Inflammatory macrophage treated with lipopolysaccharide for 4 hours (primary cell): Measurements from ENCODE around the gene HOXB1.

Experiments used
- DNase-seq: peaks from one replicate; pipeline ENCODE4 v3.0.0-alpha.2; 2020

The HOXB1 gene

DNA sequence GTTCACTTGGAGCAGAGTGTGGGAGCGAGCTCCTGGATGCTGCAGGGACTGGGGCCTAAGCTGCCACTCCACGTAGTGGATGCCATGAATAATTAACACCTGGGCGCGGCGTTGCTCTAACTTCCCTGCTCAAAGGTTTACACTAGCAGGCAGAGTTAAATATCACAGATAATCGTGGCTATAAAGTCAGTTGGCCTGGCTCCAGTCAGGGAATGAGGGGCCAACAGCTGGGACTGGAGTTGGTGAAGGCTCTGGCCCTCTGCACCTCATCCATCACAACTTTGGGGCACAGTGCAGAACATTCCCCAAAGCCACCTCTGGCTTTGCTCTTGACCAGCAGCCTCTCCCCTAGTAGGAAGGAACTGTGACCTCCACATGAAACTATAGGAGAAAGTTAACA lies 36.4 kb upstream of the HOXB1 start:
- no peak for DNase-seq

DNA sequence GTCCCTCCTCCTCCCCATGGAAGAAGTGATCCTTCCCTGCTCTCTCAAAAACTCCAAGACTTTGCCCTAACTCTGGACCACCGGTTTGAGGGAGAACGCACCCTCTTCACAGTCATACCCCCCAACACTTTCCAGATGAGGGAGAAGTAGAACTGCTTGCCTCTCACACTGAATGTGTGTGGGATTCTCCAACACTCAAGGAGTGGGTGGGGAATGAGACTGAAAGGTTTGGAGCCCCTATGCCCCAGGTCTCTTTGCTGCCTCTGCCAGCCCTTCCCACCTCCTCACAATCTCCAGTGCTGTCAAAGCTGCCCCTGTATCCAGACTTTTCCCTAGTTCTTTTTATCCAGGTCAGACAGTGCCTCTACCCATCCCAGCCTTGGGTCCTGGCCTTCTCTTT lies 35.9 kb upstream of the HOXB1 start:
- DNase-seq = no peak

DNA sequence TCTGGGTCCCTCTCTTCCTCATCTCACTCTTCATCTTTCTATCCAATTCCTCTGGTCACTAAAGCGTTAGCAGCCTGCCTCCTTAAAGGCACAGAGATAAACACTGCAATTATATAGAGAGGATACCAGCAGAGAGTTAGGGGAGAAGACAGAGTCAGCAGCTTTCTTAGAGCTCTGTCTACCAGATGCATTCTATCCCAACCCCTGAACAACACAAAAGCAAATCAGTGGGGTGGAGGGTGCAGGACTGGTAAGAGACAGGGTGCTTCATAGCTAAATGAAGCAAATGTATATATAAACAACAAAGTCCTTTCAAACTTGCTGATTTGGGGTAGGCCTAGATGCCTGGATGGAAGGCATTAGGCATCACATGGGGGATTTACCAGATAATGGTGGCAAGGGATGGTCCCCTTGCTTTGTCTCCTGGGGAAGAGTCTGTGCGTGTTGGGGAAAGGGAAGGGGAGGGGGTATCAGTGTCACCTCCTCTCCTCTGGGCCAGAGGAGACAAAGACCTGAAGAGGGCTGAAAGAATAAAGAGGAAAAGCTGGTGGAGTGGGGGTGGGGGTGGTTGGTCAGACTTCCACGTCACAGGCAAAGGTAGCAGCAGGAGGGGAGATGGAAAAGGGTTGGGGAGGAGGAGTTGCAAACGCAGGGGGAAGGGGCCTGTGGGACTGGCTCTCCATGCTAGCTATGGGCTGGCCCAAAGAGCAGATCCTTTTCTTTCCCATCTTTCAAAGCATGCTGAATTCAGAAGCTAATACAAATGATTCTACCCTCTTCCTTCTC lies 35.3 kb upstream of the HOXB1 start:
- no peak for DNase-seq

DNA sequence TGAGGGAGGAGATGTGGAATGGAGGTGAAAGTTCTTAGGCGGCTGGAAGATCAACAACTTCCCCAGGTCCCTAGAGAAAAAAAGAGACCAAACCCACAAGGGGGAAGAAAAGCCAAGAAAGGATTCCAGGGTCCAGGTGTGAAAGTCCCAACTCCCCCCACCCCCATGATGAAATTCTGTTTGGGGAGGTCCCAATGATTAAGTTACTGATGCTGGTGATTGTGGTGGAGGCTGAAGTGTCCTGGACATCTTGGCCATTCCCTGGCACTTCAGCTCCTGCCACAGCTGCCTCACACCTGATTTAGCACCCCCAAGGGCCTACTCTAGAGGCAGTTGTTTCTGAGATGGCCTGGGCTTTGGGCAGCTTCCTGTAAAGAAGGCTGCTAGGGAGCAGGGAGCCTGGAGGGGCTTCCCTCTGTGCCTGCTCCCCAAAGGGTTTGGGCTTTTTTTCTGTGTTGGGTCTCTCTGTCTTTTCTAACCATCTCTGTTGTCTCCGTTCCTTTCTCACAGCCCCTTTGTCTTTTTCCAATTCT lies 34.3 kb upstream of the HOXB1 start:
- no peak for DNase-seq

DNA sequence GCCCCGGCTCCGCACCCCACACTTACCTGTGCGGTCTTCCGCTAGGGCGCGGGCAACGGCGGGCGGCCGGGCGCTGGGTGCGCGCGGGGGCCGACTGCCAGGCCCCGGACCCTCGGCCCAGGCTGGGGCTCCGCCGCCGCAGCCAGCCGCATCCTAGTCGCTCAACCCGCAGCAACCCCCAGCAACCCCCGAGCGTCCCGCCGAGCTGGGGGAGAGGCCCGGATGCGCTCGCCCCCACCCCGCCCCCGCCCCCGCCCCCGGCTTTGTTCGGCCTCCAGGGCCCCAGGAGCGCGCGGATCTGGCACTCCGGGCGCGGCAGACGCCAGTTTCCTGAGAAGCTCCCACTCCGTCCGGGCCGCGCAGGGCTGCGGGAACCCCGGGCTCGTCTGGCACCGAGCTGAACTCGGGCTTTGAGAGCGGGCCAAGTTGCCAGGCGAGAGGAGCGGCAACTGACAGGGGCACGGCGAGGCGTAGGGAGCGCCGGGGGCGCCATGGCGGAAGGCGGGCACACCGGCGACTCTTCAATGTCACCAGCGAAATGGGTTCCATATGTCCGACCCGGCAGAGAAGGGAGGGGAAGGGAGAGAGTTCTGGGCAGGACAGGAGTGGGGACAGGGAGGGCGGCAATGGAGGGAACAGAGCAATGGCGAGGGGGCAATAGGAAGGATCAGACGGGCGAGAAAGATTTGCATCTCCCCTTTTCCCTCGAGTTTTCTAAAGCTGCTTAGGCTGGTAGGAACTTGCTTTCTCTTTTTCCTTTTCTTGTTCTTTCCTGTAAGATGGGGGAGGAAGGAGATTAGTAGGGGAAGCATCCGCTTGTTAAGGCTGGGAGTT lies 33.6 kb upstream of the HOXB1 start:
- DNase-seq = no peak

DNA sequence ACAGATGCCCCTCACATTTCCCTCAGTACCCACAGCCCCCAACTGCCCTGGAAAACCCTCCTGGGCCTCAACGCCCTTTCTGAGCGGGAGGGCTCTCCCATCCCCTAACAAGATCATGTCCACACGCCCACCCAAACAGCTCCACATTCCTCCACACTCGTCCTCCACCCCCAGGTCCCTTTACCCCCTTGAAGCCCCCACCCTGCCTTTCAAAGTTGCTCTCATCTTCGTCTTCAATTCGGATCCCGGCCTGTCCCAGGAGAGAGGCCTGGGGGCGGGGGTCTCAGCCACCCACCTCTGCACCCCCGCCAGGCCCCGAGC lies 33.0 kb upstream of the HOXB1 start:
- DNase-seq = no peak

DNA sequence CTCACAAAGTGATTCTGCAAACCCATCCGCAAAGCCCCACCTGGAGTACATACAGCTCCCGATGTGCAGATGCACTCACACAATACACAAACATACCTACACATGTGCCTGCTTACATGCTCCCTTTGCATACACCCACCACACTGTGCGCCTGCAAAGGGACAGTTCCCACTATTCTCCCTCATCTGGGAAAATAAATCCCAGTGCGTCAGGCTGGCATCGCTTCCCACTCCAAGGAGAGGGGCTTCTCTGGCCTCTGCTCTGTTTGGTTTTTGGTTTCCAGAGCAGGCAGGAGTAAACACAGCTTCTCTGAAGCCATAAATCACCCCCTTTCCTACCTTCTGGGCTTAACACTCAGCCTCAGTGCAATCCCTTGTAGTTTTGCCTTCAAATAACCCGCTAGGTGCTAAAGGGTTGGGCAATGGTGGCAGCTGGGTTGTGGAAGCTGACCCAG lies 32.6 kb upstream of the HOXB1 start:
- DNase-seq = no peak

DNA sequence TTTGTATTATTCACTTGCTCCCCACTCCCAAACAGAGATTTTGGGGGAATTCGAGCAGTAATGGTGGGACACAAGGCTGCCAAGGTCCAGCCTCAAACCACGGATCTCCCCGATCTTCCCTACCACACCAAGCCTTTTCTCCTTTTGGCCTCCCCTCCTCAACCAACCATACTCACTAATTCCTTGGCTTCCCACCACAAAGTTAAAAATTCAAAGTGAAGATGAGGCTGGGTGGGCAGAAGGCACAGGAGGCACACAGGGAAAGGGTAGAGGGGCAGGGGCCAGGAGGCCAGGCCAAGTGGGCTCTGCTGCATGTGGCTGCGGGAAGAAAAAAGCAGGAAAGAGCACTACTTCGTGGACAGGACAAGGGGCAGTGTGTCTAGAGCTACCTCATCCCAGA lies 32.1 kb upstream of the HOXB1 start:
- no peak for DNase-seq

DNA sequence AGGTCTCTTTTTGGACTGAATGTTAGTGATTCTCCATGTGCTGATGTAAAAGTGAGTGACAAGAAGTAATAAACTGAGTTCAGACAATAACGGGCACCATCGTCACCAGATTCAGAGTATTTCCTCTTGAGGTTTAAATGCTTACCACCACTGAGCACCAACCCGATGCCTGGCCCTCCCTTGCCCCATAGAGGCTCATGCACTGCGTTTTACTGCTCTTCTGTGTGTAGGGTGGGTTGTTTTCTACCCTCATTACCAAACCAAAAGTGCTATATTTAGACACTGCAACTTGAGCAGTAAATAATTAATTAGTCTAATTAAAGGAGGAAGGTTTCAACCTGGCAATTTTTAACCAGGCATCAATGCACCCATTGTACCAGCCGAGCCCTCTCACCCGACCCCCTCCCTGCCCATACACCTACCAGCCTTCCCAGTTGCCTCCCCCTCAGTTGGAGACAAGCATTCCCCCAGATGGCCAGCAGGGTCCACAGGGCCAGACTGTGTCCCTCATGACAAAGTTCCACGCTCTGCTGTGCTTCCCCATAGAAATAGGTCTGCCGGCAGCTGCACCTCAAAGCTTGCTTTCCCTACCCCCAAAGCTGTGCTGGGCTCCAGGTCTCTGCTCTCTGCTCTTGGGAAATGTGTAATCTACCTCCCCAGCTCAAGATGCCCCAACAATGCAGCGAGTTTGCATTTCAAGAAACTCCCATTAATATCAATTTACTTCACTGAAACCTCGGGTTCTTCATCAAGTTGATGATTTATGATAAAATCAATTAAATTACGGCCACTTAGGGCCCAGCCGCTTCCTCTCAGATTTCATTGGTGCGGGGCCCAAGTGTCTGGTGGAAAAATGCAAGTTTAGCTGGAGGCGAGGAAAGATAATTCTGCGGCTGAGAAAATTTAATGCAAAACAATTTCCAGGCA lies 31.3 kb upstream of the HOXB1 start:
- DNase-seq = no peak

DNA sequence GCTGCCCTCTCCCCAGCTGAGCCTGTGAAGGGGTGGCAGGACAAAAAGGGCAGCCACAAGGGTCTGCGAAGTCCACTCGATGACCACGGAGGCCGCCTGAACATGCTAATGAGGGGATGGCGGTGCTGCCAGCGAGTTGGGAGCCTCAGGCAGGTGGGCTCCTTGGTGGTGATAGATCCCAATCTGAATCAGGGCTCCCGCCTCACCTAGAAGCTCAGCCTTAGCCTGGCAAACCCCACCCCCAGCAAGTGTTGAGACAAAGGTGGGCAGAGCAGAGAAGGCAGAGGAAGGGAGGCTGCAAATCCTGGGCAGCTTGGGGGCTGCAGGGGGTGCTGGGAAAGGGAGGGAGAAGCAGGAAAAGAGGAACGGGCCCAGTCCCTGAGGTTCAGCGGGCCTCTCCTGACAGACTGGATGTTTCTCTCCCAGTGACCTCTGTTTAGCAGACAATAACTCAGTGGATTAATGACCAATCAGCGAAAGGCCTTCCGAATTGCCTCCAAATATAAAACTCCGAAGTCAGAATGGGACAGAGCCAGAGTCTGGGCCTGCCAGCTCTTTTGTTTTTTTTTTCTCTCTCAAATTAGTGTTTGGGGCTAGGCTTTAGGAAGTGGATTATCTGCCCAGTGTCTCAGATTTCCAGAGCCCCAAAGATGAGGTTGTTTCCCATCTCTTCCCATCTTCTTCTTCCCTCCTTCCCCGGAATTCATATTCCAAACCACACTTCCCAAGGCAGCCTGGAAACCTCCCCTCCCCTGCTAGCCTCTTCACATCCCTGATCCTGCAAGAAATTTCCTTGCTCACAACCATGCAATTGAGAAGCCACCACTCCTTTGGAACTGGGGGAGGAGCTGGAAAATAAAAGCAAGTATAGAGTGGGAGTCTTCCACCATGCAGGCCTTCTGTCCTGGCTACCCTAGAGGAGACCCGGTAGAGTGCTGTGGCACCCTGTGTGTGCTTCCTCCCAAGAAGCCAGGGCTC lies 29.3 kb upstream of the HOXB1 start:
- DNase-seq = no peak

DNA sequence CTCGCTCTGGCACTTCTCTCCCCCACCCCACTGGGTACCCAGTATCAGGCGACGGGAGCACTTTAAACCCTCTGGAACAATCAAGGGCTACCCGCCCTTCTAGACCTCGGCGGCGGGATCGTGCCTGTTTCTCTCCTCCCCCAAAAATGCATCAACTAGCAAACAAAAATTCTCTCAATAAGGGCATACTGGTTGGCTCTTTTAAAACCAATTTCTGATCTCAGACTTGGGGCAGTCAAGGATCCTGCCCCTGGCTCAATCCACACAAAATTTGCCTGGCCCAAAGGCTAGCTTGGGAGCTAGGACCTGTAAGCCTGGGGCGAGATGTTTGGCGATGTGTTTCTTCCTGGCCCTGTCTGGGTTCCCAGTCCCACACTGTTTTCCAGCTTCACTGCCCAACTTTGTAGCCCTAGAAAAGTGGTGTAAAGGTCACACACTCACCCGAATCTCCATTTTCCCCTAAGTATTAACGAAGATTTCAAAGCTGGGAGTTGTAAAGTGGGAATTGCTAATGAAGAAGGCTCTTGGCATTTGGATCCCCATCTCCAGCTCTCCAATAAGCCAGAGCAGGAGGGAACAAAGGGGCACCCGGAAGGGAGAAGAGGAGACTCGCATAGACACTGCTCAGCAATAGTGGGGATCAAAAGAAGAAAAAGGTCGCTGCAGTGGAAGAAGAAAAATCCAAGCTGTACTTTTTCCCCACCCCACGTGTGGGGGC lies 28.5 kb upstream of the HOXB1 start:
- no peak for DNase-seq

DNA sequence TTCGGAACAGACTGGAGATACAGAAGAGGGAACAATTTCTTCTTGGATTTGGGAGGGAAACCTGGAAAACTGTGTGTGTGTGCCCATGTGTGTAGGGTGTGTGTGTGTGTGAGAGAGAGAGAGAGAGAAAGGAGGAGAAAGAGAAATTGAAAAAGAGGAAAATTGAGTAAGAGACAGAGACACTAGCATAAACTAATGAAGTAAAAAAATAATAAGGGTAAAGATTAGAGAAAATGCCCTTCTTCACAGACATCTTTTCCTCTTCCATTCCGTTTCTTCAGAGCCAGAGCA lies 28.0 kb upstream of the HOXB1 start:
- DNase-seq = no peak

DNA sequence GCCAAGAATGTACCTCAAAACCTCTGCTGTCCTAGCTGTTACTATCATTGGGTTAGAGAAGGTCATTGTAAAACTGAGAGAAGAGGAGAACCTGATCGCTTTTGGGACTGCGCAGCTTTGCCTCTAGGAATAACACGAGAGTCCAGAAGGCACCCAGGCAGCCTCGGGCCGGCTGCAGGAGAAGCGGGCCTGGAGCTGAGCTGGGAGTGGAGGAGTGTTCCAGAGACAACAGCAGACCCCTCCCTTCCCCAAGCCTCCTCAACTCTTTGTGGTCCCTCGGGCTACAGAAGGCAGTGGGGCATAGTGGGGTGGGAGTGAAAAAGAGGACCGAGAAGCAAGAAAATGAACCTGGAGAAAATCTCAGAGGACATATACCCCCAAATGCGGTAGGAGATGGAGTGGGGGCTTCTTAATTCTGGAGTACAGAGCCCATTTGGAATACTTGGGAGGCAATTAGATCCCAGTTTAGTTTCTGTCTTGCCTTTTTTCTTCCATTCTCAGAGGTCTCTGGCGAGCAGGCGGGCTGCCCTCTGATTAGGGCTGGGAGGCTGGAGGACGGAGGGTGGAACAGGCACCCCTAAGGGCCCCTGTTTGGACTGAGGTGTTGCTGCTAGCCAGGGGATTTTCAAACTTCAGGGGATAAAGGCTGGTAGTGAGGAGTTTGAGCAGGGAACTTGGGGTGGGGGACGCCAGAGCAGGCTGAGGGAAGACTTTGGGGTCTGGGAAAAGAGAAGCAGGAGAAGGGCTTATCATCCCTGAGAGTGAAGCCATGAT lies 27.4 kb upstream of the HOXB1 start:
- no peak for DNase-seq

DNA sequence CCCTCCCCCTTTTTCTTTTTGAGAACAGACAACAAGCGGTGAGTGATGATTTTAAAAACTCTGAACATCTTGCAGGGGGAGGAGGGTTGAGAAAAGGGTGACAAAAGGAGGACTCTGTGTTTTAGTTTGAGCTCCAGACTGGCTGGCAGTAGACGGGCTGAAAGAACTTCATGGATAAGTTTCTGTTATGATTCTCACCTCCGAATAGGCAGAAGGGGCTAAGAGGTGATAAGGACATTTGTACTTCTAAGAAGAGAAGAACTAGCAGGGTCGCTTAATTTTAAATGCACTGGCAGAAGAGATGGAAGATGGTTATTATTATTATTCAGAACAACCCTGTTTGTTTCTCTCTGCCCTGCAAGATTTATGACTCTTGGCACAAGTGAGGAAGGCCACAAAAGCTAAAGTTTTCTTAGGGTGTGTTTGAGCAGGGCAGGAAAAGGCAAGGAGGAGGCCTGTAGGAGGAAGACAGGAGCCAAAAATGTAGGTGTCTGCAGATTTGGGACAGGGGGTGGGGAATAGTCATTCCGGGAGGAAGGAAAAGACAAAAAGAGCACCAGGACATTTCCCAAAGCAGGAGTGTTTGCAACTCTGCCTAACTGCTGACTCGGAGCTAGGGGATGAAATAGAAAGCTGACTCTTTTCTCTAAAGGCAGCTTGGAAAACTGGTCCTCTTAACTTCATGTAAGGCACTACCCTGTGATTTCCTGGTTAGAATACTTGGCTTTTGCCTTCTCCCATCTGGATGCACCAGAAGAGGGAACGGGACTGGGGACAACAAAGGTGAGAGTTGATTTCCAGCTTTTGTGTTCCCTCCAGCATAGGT lies 26.0 kb upstream of the HOXB1 start:
- DNase-seq = no peak

DNA sequence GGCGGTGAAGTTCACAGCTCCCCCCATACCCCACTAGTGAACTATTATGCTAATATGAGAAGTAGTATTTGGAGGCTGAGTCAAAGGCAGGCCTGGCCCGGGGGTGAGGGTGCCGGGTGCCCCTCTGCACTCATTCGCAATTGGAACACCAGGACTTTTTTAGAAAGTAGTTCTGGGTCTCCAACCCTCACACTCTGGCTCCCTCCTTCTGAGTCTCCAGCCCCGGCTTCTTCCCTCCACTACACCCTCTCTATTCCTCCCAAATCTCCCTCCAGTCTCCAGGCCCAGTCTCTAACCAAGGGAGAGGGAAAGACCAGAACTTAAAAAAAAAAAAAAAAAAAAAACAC lies 25.4 kb upstream of the HOXB1 start:
- no peak for DNase-seq

DNA sequence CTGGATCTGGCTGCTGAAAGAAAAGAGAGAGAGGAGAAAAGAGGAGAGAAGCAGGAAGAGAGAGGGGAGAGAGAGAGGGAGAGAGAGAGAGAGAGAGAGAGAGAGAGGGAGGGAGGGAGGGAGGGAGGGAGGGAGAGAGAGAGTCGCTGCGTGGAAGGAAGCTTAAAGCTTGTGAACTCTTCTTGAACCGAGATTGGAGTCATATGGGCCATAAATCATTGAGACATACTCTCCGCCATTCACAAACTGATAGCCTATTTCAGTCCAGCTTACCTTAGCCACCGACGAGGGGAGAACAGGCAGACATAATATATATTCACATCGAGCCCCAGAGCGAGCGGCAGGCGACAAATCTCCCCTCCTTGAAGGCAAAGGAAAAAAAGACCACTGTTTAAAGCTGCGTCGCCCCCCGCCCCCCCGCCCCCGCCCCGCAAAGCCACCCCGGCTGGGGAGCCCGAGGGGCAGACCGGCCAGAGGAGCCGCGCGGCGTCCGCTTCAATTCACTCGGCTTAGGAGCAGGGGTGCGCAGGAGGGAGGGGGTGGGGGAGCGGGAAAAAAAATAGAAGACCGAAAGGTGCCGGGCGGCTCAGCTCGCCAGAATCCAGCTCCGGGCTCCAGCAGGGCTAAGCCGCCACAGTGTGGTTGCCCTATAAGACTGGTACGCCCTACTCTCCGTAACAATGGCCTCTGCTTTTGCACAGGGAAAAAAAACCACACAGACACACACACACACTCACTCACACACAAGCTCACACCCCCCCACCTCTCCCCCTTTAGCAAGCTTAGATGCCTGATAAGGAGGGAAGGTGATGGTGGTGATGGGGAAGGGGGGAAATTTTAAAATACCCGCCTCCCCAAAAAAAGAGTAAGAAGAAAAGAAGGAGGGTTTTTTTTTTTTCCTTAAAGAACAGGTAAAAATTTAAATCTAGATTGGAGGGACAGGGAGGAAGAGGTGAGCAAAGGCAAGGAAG lies 24.7 kb upstream of the HOXB1 start:
- no peak for DNase-seq

DNA sequence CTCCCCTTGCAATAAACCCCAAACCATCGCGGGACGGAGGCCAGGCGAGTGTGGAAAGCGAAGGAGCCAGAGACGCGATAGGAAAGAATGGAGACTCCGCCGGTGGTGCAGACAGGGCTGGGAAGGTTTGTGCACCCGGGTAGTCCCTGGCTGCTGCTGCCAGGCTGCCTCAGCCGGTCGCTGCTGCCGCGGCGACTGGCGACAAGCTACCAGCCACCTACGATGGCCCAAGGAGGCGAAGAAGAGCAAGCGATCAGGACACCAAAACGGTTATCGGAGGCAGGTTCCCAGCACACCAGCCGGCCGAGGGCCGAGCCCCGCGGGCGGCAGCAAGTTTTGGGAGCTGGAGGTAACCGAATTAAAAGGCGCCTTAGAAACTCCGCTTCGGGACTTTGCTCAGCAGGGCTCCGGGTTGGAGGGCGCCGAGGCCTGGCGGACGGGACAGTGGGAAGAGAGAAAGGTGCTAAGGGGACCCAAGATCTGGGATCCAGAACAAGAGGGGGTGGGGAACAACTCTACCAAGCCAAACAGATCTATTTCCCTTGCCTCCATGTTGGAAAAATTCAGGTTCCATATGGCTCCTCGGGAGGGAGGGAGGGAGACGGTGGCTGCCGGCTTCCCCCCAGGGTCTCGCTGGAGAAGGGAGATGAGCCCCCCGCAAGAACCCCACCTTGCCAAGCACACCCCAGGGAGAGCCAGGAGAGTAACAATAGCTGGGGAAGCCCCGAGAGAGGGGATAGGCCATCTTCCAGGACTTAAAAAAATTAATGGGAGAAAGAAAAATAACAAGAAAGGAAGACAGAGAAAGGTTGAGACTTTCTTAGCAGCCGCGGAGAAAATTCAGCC lies 23.8 kb upstream of the HOXB1 start:
- DNase-seq = no peak

DNA sequence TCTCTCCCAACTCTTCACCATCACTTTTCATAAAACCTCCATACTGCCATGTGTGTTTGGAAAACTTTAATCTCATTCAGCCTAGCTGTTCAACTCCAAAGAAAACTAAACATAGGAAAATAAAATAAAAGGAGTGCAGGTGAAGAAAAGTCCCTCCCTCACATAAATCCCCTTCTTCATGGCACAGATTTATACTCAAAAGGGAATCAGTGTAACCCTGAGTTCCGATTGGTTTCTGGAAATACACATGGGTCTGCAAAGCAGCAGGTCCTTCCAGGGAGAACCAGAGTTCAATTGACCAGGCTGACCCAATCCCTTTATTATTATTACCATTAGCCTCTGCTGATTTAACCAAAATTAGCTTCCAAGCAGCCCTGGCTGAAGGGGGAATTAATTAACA lies 23.0 kb upstream of the HOXB1 start:
- no peak for DNase-seq
